Adrenal gland (tissue), 12 donors: ENCODE data around the gene PTPN6. TPM values are rescaled to one million over a fixed set of nuclear protein-coding genes. Genes with fewer than 3 reads are reported as not detected.

ENCODE experiments used
- DNase-seq, 7 donors: peaks; one replicate each; pipeline ENCODE4 v3.0.0-alpha.2; 2019 to 2020
- H3K27ac ChIP-seq, 5 donors: fragments of 200-600 bp; sonication (generic) in 4 of 5; 1 replicate in 3 of 5; 2 replicates in 2 of 5; pipeline versions ENCODE4 v1.5.1 to v1.8.0; 2016 to 2020; ENCODE audit warnings: mild to moderate bottlenecking in 1 of 5
- H3K27me3 ChIP-seq: fragments of 200-600 bp; 2 replicates; pipeline ENCODE4 v1.8.0; 2021
- H3K36me3 ChIP-seq, 2 donors: fragments of 200-600 bp; replicated peaks in 1 of 2; 1 replicate in 1 of 2; 2 replicates in 1 of 2; pipeline versions ENCODE4 v1.5.1 to v1.8.0; 2018 to 2022
- H3K4me1 ChIP-seq, 2 donors: fragments of 200-600 bp; replicated peaks in 1 of 2; 1 replicate in 1 of 2; 2 replicates in 1 of 2; pipeline versions ENCODE4 v1.5.1 to v1.8.0; 2018 to 2021
- H3K4me3 ChIP-seq, 4 donors: fragments of 200-600 bp; sonication (generic) in 3 of 4; one replicate each; pipeline ENCODE4 v1.5.1; 2016 to 2018
- H3K9me3 ChIP-seq, 3 donors: fragments of 200-600 bp; sonication (generic) in 1 of 3; replicated peaks in 1 of 3; 1 replicate in 2 of 3; 2 replicates in 1 of 3; pipeline versions ENCODE4 v1.5.1 to v1.8.0; 2016 to 2021
- POLR2A ChIP-seq, 2 donors: fragments of 450-650 bp; IDR thresholded peaks; one replicate each; pipeline ENCODE4 v1.6.1; 2017; ENCODE audit warnings: antibody characterized with exemption in 2 of 2, mild to moderate bottlenecking in 2 of 2, moderate library complexity in 1 of 2
- WGBS, 4 donors: extraction: QIAGEN DNeasy Blood & Tissue Kit in 2 of 4; methylation state at CpG; one replicate each; pipeline versions ENCODE4 v1.1.5 to v1.1.7; 2013 to 2017; 5-methylcytosine and 5-hydroxymethylcytosine counted together
- intact Hi-C, 2 donors: fragments of 100-400 bp; cut with DNase I; formaldehyde crosslinking; loops; one replicate each; pipeline versions ENCODE4 v1.14.1 to v1.15.0; 2022 to 2023
- polyA plus RNA-seq, 3 donors: library from polyadenylated mRNA; stranded (reverse); fragments of 200-250 nt in 2 of 3; fragments of 350-450 nt in 1 of 3; fragmentation: Illumina TruSeq in 1 of 3; extraction: RNeasy Lipid Tissue Mini Kit (QIAGEN cat#74804) in 1 of 3; gene quantifications; one replicate each; pipeline ENCODE4 v1.2.3, GENCODE V29; 2013 to 2014
- total RNA-seq, 9 donors: library from RNA; depleted of rRNA in 4 of 9; stranded (reverse); fragments of >200 nt in 4 of 9; fragments of 120-200 nt in 1 of 9; fragmentation: NEBNext Ultra II Directional in 1 of 9; extraction: Animal tissue kit (Norgen Biotek cat#: 25700) in 1 of 9; gene quantifications; one replicate each; pipeline versions ENCODE4 v1.1.0 to v1.2.4, GENCODE V29; 2013 to 2023
- TF ChIP-seq, protein P1 (sequence below), 6 experiments: fragments of 450-650 bp in 4 of 6; fragments of 200-600 bp in 2 of 6; sonication (generic) in 1 of 6; IDR thresholded peaks; 1 replicate in 5 of 6; 2 replicates in 1 of 6; pipeline versions ENCODE4 v1.5.1 to v1.8.0; 2016 to 2021; ENCODE audit warnings: antibody characterized with exemption in 6 of 6, mild to moderate bottlenecking in 2 of 6, moderate library complexity in 1 of 6
- donor health status: healthy with polysubstance abuse.
- donor health status: Bipolar disorder and iron deficiency.
- donor health status: DM: yes; HTN: yes; CAD: no.
- donor health status: DM: no; HTN: no; CAD: no.
- donor health status: DM: no; HTN: no; CAD: no.
- donor health status: DM: yes; HTN: yes; CAD: no.

PTPN6 gene
- total and polyA plus RNA-seq, 12 donors, result 24.5 to 204 (median 63.5) TPM

GRCh38 chr12:6932766-6933165, 18.4 kb upstream of the PTPN6 start:
- WGBS, 4 donors, result 33 to 75% (median 56%) methylated on average over 1 of the region's 1 CpG
- H3K4me3 ChIP-seq, result no peak overlapping the region
- intact Hi-C loops, result no loop called here
- peaks cover 0 to 30% of the 10 kb centered on the region in 2 donors for H3K36me3 ChIP-seq
- H3K9me3 ChIP-seq, result no peaks in the 10 kb centered on the region
- peaks cover 25 to 65% of the 10 kb centered on the region in 2 donors for H3K4me1 ChIP-seq
- no peaks in the 10 kb centered on the region for H3K27me3 ChIP-seq
- TF ChIP-seq, protein P1, sequence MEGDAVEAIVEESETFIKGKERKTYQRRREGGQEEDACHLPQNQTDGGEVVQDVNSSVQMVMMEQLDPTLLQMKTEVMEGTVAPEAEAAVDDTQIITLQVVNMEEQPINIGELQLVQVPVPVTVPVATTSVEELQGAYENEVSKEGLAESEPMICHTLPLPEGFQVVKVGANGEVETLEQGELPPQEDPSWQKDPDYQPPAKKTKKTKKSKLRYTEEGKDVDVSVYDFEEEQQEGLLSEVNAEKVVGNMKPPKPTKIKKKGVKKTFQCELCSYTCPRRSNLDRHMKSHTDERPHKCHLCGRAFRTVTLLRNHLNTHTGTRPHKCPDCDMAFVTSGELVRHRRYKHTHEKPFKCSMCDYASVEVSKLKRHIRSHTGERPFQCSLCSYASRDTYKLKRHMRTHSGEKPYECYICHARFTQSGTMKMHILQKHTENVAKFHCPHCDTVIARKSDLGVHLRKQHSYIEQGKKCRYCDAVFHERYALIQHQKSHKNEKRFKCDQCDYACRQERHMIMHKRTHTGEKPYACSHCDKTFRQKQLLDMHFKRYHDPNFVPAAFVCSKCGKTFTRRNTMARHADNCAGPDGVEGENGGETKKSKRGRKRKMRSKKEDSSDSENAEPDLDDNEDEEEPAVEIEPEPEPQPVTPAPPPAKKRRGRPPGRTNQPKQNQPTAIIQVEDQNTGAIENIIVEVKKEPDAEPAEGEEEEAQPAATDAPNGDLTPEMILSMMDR (IDR thresholded peaks at IDR 0.05), result no peak
- no peak for TF ChIP-seq POLR2A (IDR thresholded peaks at IDR 0.05)
- DNase-seq, result no peak
- H3K27ac ChIP-seq, result peak overlapping the region in 3 of 5 donors; percentile 46 to 57 (median 57)

DNA sequence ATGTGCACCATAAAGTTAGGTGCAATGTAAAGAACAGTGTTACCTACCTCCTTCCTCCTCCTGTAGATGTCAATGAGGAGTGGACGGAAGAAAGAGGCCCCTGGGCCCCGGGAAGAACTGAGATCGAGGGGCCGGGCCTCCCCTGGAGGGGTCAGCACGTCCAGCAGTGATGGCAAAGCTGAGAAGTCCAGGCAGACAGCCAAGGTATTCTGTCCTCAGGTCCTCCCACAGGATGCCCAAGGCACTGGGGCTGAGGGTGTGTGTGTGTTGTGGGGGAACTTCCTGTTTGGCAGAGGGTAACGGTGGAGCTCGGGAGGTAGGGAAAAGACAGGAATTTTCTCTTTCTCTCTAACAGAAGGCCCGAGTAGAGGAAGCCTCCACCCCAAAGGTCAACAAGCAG, 17.0 kb upstream of the PTPN6 start:
- DNase-seq, result peak in 3 of 7 donors; percentile 38 to 54 (median 52)
- 39 to 52% (median 48%) methylated on average over 8 of the region's 8 CpGs for WGBS, 4 donors
- Histone ChIP-seq H3K36me3 (peaks cover 0 to 30% of the 10 kb centered on the region in 2 donors), H3K4me3 (no peak overlapping the region), H3K9me3 (no peaks in the 10 kb centered on the region), H3K27ac (peak overlapping the region in 3 of 5 donors; percentile 16 to 57 (median 57)), H3K27me3 (no peaks in the 10 kb centered on the region), H3K4me1 (peaks cover 32 to 74% of the 10 kb centered on the region in 2 donors)
- TF ChIP-seq, protein P1 (IDR thresholded peaks at IDR 0.05), result no peak
- no peak for TF ChIP-seq POLR2A (IDR thresholded peaks at IDR 0.05)
- intact Hi-C loops, result no loop called here

- peak in 4 of 7 donors; percentile 29 to 65 (median 46) for DNase-seq
- H3K4me1 ChIP-seq, result peaks cover 20 to 59% of the 10 kb centered on the region in 2 donors
- H3K27ac ChIP-seq, result peak overlapping the region in 2 of 5 donors; percentile 43 to 57
- WGBS, 4 donors, result 56 to 67% (median 58%) methylated on average over 8 to 14 of the region's 14 CpGs
- no peaks in the 10 kb centered on the region for H3K9me3 ChIP-seq
- intact Hi-C loops, result no loop called here
- peaks cover 0 to 30% of the 10 kb centered on the region in 2 donors for H3K36me3 ChIP-seq
- TF ChIP-seq, protein P1 (IDR thresholded peaks at IDR 0.05), result no peak
- peak in 1 of 2 donors; percentile 15 for TF ChIP-seq POLR2A (IDR thresholded peaks at IDR 0.05)
- H3K4me3 ChIP-seq, result no peak overlapping the region
- no peaks in the 10 kb centered on the region for H3K27me3 ChIP-seq
Observed at GRCh38 chr12:6935371-6936193, 15.6 kb upstream of the PTPN6 start.

GRCh38 chr12:6936194-6936635, 14.9 kb upstream of the PTPN6 start:
- Histone ChIP-seq H3K36me3 (peaks cover 0 to 30% of the 10 kb centered on the region in 2 donors), H3K4me3 (no peak overlapping the region), H3K27me3 (no peaks in the 10 kb centered on the region), H3K4me1 (peaks cover 15 to 57% of the 10 kb centered on the region in 2 donors), H3K27ac (peak overlapping the region in 2 of 5 donors; percentile 57 to 96), H3K9me3 (no peaks in the 10 kb centered on the region)
- TF ChIP-seq, protein P1 (IDR thresholded peaks at IDR 0.05), result no peak
- TF ChIP-seq POLR2A (IDR thresholded peaks at IDR 0.05), result peak in 1 of 2 donors; percentile 0
- 79 to 95% (median 91%) methylated on average over 3 of the region's 3 CpGs for WGBS, 4 donors
- intact Hi-C loops, result no loop called here
- DNase-seq, result peak in 1 of 7 donors; percentile 28
